ENCODE results near the gene PDLIM1. TPM values are rescaled to one million over a fixed set of nuclear protein-coding genes. Genes with fewer than 3 reads are reported as not detected.
"Not testable (repeated sequence)": the region's sequence is repeated elsewhere in the genome, so short reads cannot be mapped to it uniquely, and the experiment has no call there.

PDLIM1 gene
- total RNA-seq, 1 experiment from 2014 or later, result 55.6 TPM

- Histone ChIP-seq H3K4me1 (replicated peaks) (peaks cover 22% of the 10 kb centered on the region), H3K27me3 (replicated peaks) (no peaks in the 10 kb centered on the region), H3K27ac (no peak overlapping the region), H3K4me3 (no peak overlapping the region), H3K36me3 (peaks cover 97% of the 10 kb centered on the region), H3K9me3 (replicated peaks) (no peaks in the 10 kb centered on the region)
- no peak for DNase-seq (ENCODE audit: low read depth in 1 of 2, low spot score in 2 of 2)
Measured at GRCh38 chr10:95243318-95243617, 47.5 kb downstream of the PDLIM1 start.

- Histone ChIP-seq H3K4me3 (no peak overlapping the region), H3K27ac (no peak overlapping the region), H3K27me3 (replicated peaks) (no peaks in the 10 kb centered on the region), H3K9me3 (replicated peaks) (no peaks in the 10 kb centered on the region), H3K4me1 (replicated peaks) (peaks cover 22% of the 10 kb centered on the region), H3K36me3 (peaks cover 97% of the 10 kb centered on the region)
- DNase-seq (ENCODE audit: low read depth in 1 of 2, low spot score in 2 of 2), result peak in 1 of 2 experiments; percentile 50
Measured at GRCh38 chr10:95242581-95243317, 48.1 kb downstream of the PDLIM1 start.

- no peaks in the 10 kb centered on the region for H3K27me3 ChIP-seq (replicated peaks)
- no peak overlapping the region for H3K27ac ChIP-seq
- no peak overlapping the region for H3K4me3 ChIP-seq
- peaks cover 98% of the 10 kb centered on the region for H3K36me3 ChIP-seq
- H3K4me1 ChIP-seq (replicated peaks), result peaks cover 22% of the 10 kb centered on the region
- DNase-seq (ENCODE audit: low read depth in 1 of 2, low spot score in 2 of 2), result no peak
- no peaks in the 10 kb centered on the region for H3K9me3 ChIP-seq (replicated peaks)
Measured at GRCh38 chr10:95241533-95241932, 49.3 kb downstream of the PDLIM1 start.

- H3K27ac ChIP-seq, result no peak overlapping the region
- H3K4me1 ChIP-seq (replicated peaks), result peaks cover 26% of the 10 kb centered on the region
- H3K36me3 ChIP-seq, result peaks cover 98% of the 10 kb centered on the region
- no peak for DNase-seq (ENCODE audit: low read depth in 1 of 2, low spot score in 2 of 2)
- no peak overlapping the region for H3K4me3 ChIP-seq
- no peaks in the 10 kb centered on the region for H3K9me3 ChIP-seq (replicated peaks)
- no peaks in the 10 kb centered on the region for H3K27me3 ChIP-seq (replicated peaks)
Measured at GRCh38 chr10:95240811-95241210, 50.0 kb downstream of the PDLIM1 start.

- H3K27ac ChIP-seq; H3K9me3 ChIP-seq (replicated peaks); H3K4me3 ChIP-seq; H3K27me3 ChIP-seq (replicated peaks); DNase-seq (ENCODE audit: low read depth in 1 of 2, low spot score in 2 of 2): not testable (repeated sequence)
- Histone ChIP-seq H3K36me3 (peaks cover 97% of the 10 kb centered on the region), H3K4me1 (replicated peaks) (peaks cover 33% of the 10 kb centered on the region)
Measured at GRCh38 chr10:95240096-95240495, 50.7 kb downstream of the PDLIM1 start.

DNA sequence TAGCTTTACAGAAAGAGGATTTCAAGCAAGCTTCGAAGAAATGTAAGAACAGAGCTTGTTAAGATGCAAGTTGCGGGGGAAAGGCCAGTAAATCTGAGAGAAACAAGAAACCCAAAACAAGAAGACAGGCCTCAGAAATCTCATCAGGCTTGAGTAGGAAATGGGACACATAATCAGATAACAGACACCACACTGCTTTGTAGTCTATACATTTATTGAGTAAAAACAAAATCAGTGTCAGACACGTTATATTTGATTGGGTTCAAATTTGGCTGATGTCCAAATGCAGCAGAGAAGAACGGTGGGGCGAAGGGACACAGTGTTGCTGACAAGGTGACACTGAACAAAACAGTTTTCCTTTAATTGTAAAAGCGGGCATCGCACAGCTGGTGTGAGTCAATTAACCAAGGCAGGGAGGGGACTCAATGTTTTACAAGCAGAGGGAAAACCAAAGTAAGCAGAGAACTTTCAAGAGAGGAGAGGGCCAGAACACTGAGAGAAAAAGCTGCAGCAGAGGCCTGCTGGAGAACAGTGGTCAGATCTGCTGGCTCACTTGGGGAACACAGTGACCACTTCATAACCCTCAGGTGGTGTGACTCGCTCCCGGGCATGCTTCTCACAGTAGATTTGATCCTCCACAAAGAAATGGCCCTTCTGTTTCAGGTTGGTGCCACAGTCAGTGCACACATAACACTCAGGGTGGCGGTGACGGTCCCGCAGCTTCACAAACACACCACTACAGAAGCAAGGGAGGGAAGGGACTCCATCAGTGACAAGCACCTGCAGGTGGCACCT lies 53.2 kb downstream of the PDLIM1 start:
- no peak overlapping the region for H3K4me3 ChIP-seq
- no peak for DNase-seq (ENCODE audit: low read depth in 1 of 2, low spot score in 2 of 2)
- peaks cover 99% of the 10 kb centered on the region for H3K36me3 ChIP-seq
- H3K27me3 ChIP-seq (replicated peaks), result no peaks in the 10 kb centered on the region
- no peak overlapping the region for H3K27ac ChIP-seq
- peaks cover 35% of the 10 kb centered on the region for H3K4me1 ChIP-seq (replicated peaks)
- H3K9me3 ChIP-seq (replicated peaks), result no peaks in the 10 kb centered on the region

GRCh38 chr10:95236068-95236903 lies 54.5 kb downstream of the PDLIM1 start:
- H3K27ac ChIP-seq, result peak overlapping the region; percentile 79
- DNase-seq (ENCODE audit: low read depth in 1 of 2, low spot score in 2 of 2), result peak; percentile 67 to 69
- no peaks in the 10 kb centered on the region for H3K27me3 ChIP-seq (replicated peaks)
- H3K36me3 ChIP-seq, result peaks cover 91% of the 10 kb centered on the region
- H3K4me3 ChIP-seq, result no peak overlapping the region
- peaks cover 35% of the 10 kb centered on the region for H3K4me1 ChIP-seq (replicated peaks)
- H3K9me3 ChIP-seq (replicated peaks), result no peaks in the 10 kb centered on the region

- Histone ChIP-seq H3K4me3 (no peak overlapping the region), H3K4me1 (replicated peaks) (peaks cover 40% of the 10 kb centered on the region), H3K27me3 (replicated peaks) (no peaks in the 10 kb centered on the region), H3K27ac (peak overlapping the region; percentile 79), H3K36me3 (peaks cover 90% of the 10 kb centered on the region), H3K9me3 (replicated peaks) (peaks cover 4% of the 10 kb centered on the region; the same call in 1 of the 2 replicates)
- DNase-seq (ENCODE audit: low read depth in 1 of 2, low spot score in 2 of 2), result no peak
Measured at GRCh38 chr10:95235676-95236067, 55.1 kb downstream of the PDLIM1 start.

GRCh38 chr10:95234951-95235350 lies 55.9 kb downstream of the PDLIM1 start:
- Histone ChIP-seq H3K27me3 (replicated peaks) (no peaks in the 10 kb centered on the region), H3K27ac (no peak overlapping the region), H3K4me3 (no peak overlapping the region), H3K4me1 (replicated peaks) (peaks cover 47% of the 10 kb centered on the region), H3K36me3 (peaks cover 88% of the 10 kb centered on the region), H3K9me3 (replicated peaks) (peaks cover 8% of the 10 kb centered on the region; the same call in 1 of the 2 replicates)
- DNase-seq (ENCODE audit: low read depth in 1 of 2, low spot score in 2 of 2), result no peak

GRCh38 chr10:95233377-95234034 lies 57.3 kb downstream of the PDLIM1 start:
- Histone ChIP-seq H3K4me3 (no peak overlapping the region), H3K27ac (no peak overlapping the region), H3K27me3 (replicated peaks) (no peaks in the 10 kb centered on the region), H3K9me3 (replicated peaks) (peaks cover 8% of the 10 kb centered on the region; the same call in 1 of the 2 replicates), H3K36me3 (peaks cover 74% of the 10 kb centered on the region), H3K4me1 (replicated peaks) (peaks cover 60% of the 10 kb centered on the region)
- DNase-seq (ENCODE audit: low read depth in 1 of 2, low spot score in 2 of 2), result no peak

DNA sequence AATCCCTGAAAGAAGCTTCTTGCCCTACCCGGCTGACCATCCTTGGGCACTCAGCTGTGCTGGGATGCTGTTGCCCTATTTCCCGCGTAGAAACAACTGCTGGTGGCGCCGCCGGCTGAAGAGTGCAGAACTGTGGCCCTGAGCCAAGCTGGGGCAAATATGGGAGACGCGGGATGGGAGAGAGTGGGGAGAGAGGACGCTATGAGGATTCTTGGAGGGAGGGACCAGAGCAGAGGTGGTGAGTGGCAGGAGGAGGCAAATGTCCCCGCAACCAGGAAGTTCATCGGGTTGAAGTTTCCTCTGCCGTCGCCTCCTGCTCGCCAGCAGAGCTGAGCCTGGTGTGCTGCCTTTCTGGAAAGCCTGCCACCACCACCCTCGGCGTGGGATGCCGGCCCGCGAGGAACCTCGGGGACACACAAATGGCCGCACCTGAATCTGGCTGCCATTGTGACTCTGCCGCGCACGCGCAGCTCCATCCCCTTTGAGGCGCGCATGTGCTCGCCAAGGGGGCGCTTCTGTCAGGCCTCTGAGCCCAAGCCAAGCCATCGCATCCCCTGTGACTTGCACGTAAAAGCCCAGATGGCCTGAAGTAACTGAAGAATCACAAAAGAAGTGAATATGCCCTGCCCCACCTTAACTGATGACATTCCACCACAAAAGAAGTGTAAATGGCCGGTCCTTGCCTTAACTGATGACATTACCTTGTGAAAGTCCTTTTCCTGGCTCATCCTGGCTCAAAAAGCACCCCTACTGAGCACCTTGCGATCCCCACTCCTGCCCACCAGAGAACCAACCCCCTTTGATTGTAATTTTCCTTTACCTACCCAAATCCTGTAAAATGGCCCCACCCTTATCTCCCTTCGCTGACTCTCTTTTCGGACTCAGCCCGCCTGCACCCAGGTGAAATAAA lies 59.9 kb downstream of the PDLIM1 start:
- not testable (repeated sequence) for H3K4me3 ChIP-seq; DNase-seq (ENCODE audit: low read depth in 1 of 2, low spot score in 2 of 2)
- peak overlapping the region; percentile 100 for H3K27ac ChIP-seq

DNA sequence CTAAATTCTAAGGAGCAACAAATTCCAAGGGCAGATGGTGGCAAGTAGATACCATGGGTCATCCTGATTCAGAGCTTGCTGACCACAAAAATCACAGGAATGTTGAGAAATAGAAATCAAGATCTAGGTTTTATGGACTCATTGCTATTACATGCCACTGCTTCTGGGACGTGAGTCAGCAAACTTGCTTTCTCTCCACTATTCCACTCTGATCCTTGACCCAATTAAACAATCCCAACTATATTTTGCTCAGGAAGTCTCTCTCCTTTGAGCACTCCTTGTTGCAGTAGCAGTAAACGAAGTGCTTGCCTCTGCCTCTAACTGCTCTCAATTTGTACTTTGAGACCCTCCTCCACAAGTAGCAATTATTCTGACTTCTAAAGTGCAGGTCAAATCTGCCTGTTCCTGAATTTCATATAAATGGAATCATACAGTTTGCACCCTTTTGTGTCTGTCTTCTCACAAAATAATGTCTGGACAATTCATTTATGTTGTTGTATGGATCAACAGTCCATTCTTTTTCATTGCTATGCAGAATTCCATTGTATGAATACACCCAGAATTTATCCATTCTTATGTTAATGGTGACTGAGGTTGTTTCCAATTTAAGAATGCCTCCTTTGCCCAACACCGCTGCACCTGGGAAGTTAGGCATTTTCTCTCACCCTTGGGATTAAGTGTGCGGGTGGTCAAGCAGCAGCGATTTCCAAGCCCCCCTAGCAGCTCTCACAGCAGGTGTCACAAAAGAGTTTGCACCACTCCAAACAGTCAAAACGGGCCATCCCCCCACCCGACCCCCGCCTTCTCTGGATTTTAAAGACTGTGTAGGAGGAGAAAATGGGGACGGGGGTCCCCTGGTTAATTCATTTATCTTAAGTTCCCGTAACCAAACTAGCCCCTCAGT lies 60.8 kb downstream of the PDLIM1 start:
- peaks cover 8% of the 10 kb centered on the region; the same call in 1 of the 2 replicates for H3K9me3 ChIP-seq (replicated peaks)
- H3K36me3 ChIP-seq, result peaks cover 40% of the 10 kb centered on the region
- peak overlapping the region; percentile 100 for H3K27ac ChIP-seq
- no peak overlapping the region for H3K4me3 ChIP-seq
- H3K4me1 ChIP-seq (replicated peaks), result peaks cover 43% of the 10 kb centered on the region
- H3K27me3 ChIP-seq (replicated peaks), result no peaks in the 10 kb centered on the region
- DNase-seq (ENCODE audit: low read depth in 1 of 2, low spot score in 2 of 2), result peak; percentile 83 to 96

More for the DNA sequence above, 59.9 kb downstream of the PDLIM1 start:
- Histone ChIP-seq H3K4me1 (replicated peaks) (peaks cover 52% of the 10 kb centered on the region), H3K36me3 (peaks cover 48% of the 10 kb centered on the region)
- not testable (repeated sequence) for H3K27me3 ChIP-seq (replicated peaks); H3K9me3 ChIP-seq (replicated peaks)
